Mucosa of descending colon (tissue), 3 donors: ENCODE measurements around the gene EVA1A. TPM values are rescaled to one million over a fixed set of nuclear protein-coding genes. Genes with fewer than 3 reads are reported as not detected.

ENCODE experiments used
- ATAC-seq: fragments of 200-7000 bp; cut with Tn5 transposase; one replicate; pipeline ENCODE4 v1.9.1; 2020; ENCODE audit warnings: mild to moderate bottlenecking, moderate library complexity
- DNase-seq, 3 donors: peaks; one replicate each; pipeline ENCODE4 v3.0.0-alpha.2; 2020
- H3K36me3 ChIP-seq: fragments of 200-600 bp; one replicate; pipeline ENCODE4 v1.8.0; 2021; ENCODE audit warnings: low read depth, mild to moderate bottlenecking
- H3K4me1 ChIP-seq: fragments of 200-600 bp; one replicate; pipeline ENCODE4 v1.8.0; 2021; ENCODE audit warnings: low read depth, mild to moderate bottlenecking
- H3K4me3 ChIP-seq: fragments of 200-600 bp; one replicate; pipeline ENCODE4 v1.8.0; 2021; ENCODE audit warnings: mild to moderate bottlenecking
- H3K9me3 ChIP-seq: fragments of 200-600 bp; one replicate; pipeline ENCODE4 v1.8.0; 2021; ENCODE audit warnings: mild to moderate bottlenecking
- CTCF ChIP-seq: fragments of 200-600 bp; IDR thresholded peaks from one replicate; pipeline ENCODE4 v1.8.0; 2022; ENCODE audit warnings: antibody characterized with exemption, mild to moderate bottlenecking
- intact Hi-C, 2 donors: fragments of 100-400 bp; cut with DNase I in 1 of 2; cut with micrococcal nuclease in 1 of 2; formaldehyde crosslinking; loops; one replicate each; pipeline versions ENCODE4 v1.11.0 to v1.11.1; 2022; cut with DNase I, micrococcal nuclease
- total RNA-seq, 3 donors: library from RNA; stranded (reverse); fragmentation: NEBNext Ultra II Directional in 2 of 3; extraction: Animal tissue kit (Norgen Biotek cat#: 25700) in 2 of 3; gene quantifications; one replicate each; pipeline versions ENCODE4 v1.2.1 to v1.2.4, GENCODE V29; 2021 to 2023
- donor health status: DM: no; HTN: no; CAD: no; lungs with moderate emphysema.
- donor health status: DM: no; HTN: no; CAD: no.
- donor health status: DM: no; HTN: yes; CAD: no.

Gene EVA1A
- total RNA-seq, 3 donors from 2014 or later = 0.72 to 1.3 TPM; not detected in 1

GRCh38 chr2:75458201-75458600 is 102.5 kb downstream of the EVA1A start:
- Histone ChIP-seq H3K4me1 (no peaks in the 10 kb centered on the region), H3K9me3 (no peaks in the 10 kb centered on the region), H3K36me3 (no peaks in the 10 kb centered on the region), H3K4me3 (no peak overlapping the region)
- intact Hi-C loops = no loop called here
- ATAC-seq (no peak), DNase-seq (no peak)
- no peak for TF ChIP-seq CTCF

- intact Hi-C loops = no loop called here
- Histone ChIP-seq H3K9me3 (no peaks in the 10 kb centered on the region), H3K4me3 (no peak overlapping the region), H3K4me1 (no peaks in the 10 kb centered on the region), H3K36me3 (no peaks in the 10 kb centered on the region)
- no peak for ATAC-seq
- no peak for DNase-seq
- no peak for TF ChIP-seq CTCF
Measured at GRCh38 chr2:75456825-75457224, 103.9 kb downstream of the EVA1A start.

DNA sequence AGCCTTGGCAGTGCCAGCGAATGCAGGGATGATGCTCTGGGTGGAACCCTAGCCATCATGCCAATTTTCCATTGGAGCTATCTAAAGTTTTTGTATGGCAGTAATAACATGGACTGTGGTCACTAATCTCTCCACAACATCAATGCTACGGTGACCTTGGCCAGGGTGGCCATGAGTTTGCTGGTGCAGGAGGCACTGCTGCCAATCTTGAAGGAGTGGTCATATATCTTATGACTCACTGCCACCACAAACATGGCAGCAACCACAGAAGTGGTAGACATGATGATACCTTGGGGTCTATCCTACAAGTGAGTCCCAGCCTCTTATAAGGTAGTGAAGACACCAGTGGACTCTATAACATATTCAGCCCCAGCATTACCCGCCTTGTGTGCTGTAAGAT is 104.6 kb downstream of the EVA1A start:
- H3K36me3 ChIP-seq = no peaks in the 10 kb centered on the region
- TF ChIP-seq CTCF = no peak
- no peak for DNase-seq
- H3K4me3 ChIP-seq = no peak overlapping the region
- intact Hi-C loops = no loop called here
- no peaks in the 10 kb centered on the region for H3K9me3 ChIP-seq
- ATAC-seq = no peak
- H3K4me1 ChIP-seq = no peaks in the 10 kb centered on the region

DNA sequence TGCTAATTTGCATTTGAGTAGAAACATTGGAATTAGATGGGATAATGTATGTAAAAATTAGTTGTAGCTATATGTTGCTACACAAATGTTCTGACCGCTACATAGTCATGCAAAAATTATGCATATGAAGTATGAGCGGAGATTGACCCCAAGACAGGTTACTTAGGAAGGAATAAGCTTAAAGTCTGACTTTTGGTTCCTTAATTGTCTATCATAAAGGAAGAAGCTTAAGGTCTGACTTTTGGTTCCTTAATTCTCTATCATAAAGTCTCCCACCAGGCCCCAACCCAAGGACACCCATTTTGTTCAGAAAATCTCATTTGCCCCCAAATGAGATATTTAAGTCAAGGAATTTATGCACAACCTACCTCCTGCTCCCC is 106.5 kb downstream of the EVA1A start:
- intact Hi-C loops = no loop called here
- no peak for TF ChIP-seq CTCF
- Histone ChIP-seq H3K4me3 (no peak overlapping the region), H3K36me3 (no peaks in the 10 kb centered on the region), H3K9me3 (no peaks in the 10 kb centered on the region), H3K4me1 (no peaks in the 10 kb centered on the region)
- ATAC-seq = no peak
- no peak for DNase-seq

DNA sequence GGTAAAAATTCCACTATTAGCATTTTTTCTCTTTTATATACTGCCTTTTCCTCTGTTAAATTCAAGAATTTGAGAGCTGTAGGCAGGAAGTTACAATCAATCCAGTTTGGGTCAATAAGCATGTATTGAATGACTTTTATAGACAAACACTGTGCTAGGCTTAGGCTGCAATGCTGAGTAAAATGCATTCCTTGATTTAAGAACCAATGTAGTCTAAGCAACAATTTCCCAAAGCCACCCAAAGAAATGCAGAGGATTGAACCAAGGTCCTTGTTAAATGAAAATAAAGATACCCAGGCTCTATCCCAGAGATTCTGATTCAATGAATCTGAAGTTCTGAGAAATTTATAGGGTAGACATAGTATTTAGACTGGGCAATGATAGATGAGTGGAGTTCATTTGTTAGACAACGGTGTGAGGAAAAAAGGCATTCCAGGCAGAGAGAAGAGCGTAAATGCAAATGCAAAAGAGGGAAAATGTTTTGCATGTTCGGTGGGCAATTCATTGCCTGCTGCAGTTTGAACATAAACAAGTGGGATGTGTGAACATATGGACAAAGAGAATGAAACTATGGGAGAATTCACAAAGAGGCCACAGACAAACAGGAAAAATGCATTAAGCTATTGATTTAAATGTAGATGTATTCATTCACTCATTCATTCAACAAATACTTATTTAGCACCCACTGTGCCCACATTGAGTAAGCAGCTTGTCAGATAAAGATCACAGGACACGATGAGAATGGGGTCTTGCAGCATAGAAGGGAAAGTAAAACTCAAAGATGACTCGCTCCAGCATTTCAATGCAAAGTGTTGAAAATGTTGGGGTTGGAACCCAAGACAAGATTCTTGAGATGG is 107.1 kb downstream of the EVA1A start:
- no peaks in the 10 kb centered on the region for H3K4me1 ChIP-seq
- DNase-seq = no peak
- TF ChIP-seq CTCF = no peak
- intact Hi-C loops = no loop called here
- H3K4me3 ChIP-seq = no peak overlapping the region
- ATAC-seq = no peak
- no peaks in the 10 kb centered on the region for H3K9me3 ChIP-seq
- no peaks in the 10 kb centered on the region for H3K36me3 ChIP-seq
